GM23338 (cell line): ENCODE results near the gene EPHB1. TPM values are rescaled to one million over a fixed set of nuclear protein-coding genes. Genes with fewer than 3 reads are reported as not detected.

Source experiments
- ATAC-seq: fragments of 200-7000 bp; cut with Tn5 transposase; 3 replicates; pipeline ENCODE4 v1.9.1; 2020
- DNase-seq: peaks from one replicate; pipeline ENCODE4 v3.0.0-alpha.2; 2015; ENCODE audit warnings: low spot score
- H2AFZ ChIP-seq: fragments of 200-600 bp; sonication (generic); 2 replicates; pipeline ENCODE4 v1.8.0; 2016; ENCODE audit warnings: antibody characterized with exemption, mild to moderate bottlenecking, moderate library complexity
- H3F3A ChIP-seq: fragments of 200-600 bp; sonication (generic); replicated peaks from 2 replicates; pipeline ENCODE4 v1.8.0; 2017; ENCODE audit warnings: antibody characterized with exemption, mixed run types, low read depth
- H3K27ac ChIP-seq: fragments of 200-600 bp; sonication (generic); 2 replicates; pipeline ENCODE4 v1.6.1; 2016; ENCODE audit warnings: low read depth
- H3K27me3 ChIP-seq: fragments of 200-600 bp; sonication (generic); 2 replicates; pipeline ENCODE4 v1.8.0; 2016; ENCODE audit warnings: mild to moderate bottlenecking, mixed run types, moderate library complexity; ENCODE audit not compliant: insufficient read depth
- H3K36me3 ChIP-seq: fragments of 200-600 bp; sonication (generic); 2 replicates; pipeline ENCODE4 v1.8.0; 2016; ENCODE audit warnings: mild to moderate bottlenecking; ENCODE audit not compliant: insufficient read depth
- H3K4me1 ChIP-seq: fragments of 200-600 bp; sonication (generic); 2 replicates; pipeline ENCODE4 v1.8.0; 2016; ENCODE audit warnings: mild to moderate bottlenecking, moderate library complexity; ENCODE audit not compliant: insufficient read depth
- H3K4me2 ChIP-seq: fragments of 200-600 bp; sonication (generic); 2 replicates; pipeline ENCODE4 v1.7.1; 2017; ENCODE audit warnings: mixed run types
- H3K4me3 ChIP-seq: fragments of 200-600 bp; sonication (generic); 2 replicates; pipeline ENCODE4 v1.6.1; 2016; ENCODE audit warnings: mixed run types
- H3K79me2 ChIP-seq: fragments of 200-600 bp; sonication (generic); replicated peaks from 2 replicates; pipeline ENCODE4 v1.8.0; 2017; ENCODE audit warnings: mild to moderate bottlenecking; ENCODE audit not compliant: insufficient read depth
- H3K9me2 ChIP-seq: fragments of 200-600 bp; sonication (generic); 2 replicates; pipeline ENCODE4 v1.8.0; 2017; ENCODE audit not compliant: insufficient read depth
- H4K20me1 ChIP-seq: fragments of 200-600 bp; sonication (generic); replicated peaks from 2 replicates; pipeline ENCODE4 v1.8.0; 2017; ENCODE audit warnings: mild to moderate bottlenecking; ENCODE audit not compliant: insufficient read depth
- H3K27ac Mint-ChIP-seq: 2 replicates; pipeline ENCODE4 v1.8.0; 2020; ENCODE audit warnings: inconsistent platforms, mild to moderate bottlenecking, moderate library complexity, mixed read lengths
- H3K27me3 Mint-ChIP-seq: 3 replicates; pipeline ENCODE4 v1.8.0; 2022; ENCODE audit warnings: low read depth, mild to moderate bottlenecking, moderate library complexity, mixed read lengths, inconsistent platforms; ENCODE audit not compliant: insufficient read depth, poor library complexity
- H3K36me3 Mint-ChIP-seq: 3 replicates; pipeline ENCODE4 v1.8.0; 2021; ENCODE audit warnings: low read depth, mild to moderate bottlenecking, inconsistent platforms, moderate library complexity, mixed read lengths
- H3K4me1 Mint-ChIP-seq: 3 replicates; pipeline ENCODE4 v1.8.0; 2020; ENCODE audit warnings: mild to moderate bottlenecking, inconsistent platforms, mixed read lengths
- H3K4me3 Mint-ChIP-seq: 3 replicates; pipeline ENCODE4 v1.8.0; 2021; ENCODE audit warnings: moderate library complexity, mild to moderate bottlenecking, inconsistent platforms, mixed read lengths
- H3K9me3 Mint-ChIP-seq: 3 replicates; pipeline ENCODE4 v1.8.0; 2020; ENCODE audit warnings: moderate library complexity, mild to moderate bottlenecking, inconsistent platforms, mixed read lengths
- CREB1 ChIP-seq: fragments of 250-450 bp; sonication (Bioruptor Pico); IDR thresholded peaks from 2 replicates; pipeline ENCODE4 v1.5.0; 2020; ENCODE audit warnings: low read depth, mild to moderate bottlenecking, moderate library complexity
- EZH2phosphoT487 ChIP-seq: fragments of 200-600 bp; sonication (generic); IDR thresholded peaks from one replicate; pipeline ENCODE4 v1.8.1; 2018; ENCODE audit warnings: antibody characterized with exemption; ENCODE audit not compliant: unreplicated experiment
- JUNB ChIP-seq: IDR thresholded peaks from one replicate; pipeline ENCODE4 v1.6.1; 2016; ENCODE audit warnings: antibody characterized with exemption; ENCODE audit not compliant: unreplicated experiment
- NANOG ChIP-seq: IDR thresholded peaks from 2 replicates; pipeline ENCODE4 v1.6.1; 2016; ENCODE audit warnings: antibody characterized with exemption, borderline replicate concordance
- POLR2AphosphoS5 ChIP-seq: IDR thresholded peaks from 2 replicates; pipeline ENCODE4 v1.6.1; 2016; ENCODE audit warnings: antibody characterized with exemption, low read depth
- STAT1 ChIP-seq: IDR thresholded peaks from one replicate; pipeline ENCODE4 v1.6.1; 2016; ENCODE audit warnings: antibody characterized with exemption; ENCODE audit not compliant: unreplicated experiment
- ZNF114 ChIP-seq: fragments of 250-450 bp; sonication (Bioruptor Pico); IDR thresholded peaks from 2 replicates; pipeline ENCODE4 v1.5.0; 2020; ENCODE audit warnings: mild to moderate bottlenecking, moderate library complexity
- ZNF331 ChIP-seq: fragments of 250-450 bp; sonication (Bioruptor Pico); IDR thresholded peaks from 2 replicates; pipeline ENCODE4 v1.5.0; 2020; ENCODE audit warnings: low read depth, mild to moderate bottlenecking, moderate library complexity
- polyA plus RNA-seq: library from polyadenylated mRNA; unstranded; fragments of >200 nt; fragmentation: Nextera tagmentation; extraction: Ambion mirVana; gene quantifications from 2 replicates; pipeline ENCODE4 v1.2.1, GENCODE V29; 2016
- total RNA-seq: library from RNA; depleted of rRNA; stranded (reverse); fragments of >200 nt; shearing (Covaris generic); gene quantifications from 2 replicates; pipeline ENCODE4 v1.2.3, GENCODE V29; 2014
- TF ChIP-seq, protein P1 (sequence below): IDR thresholded peaks from 2 replicates; pipeline ENCODE4 v1.6.1; 2016; ENCODE audit warnings: antibody characterized with exemption
- TF ChIP-seq, protein P2 (sequence below): fragments of 250-450 bp; sonication (Bioruptor Pico); IDR thresholded peaks from 2 replicates; pipeline ENCODE4 v1.5.0; 2020; ENCODE audit warnings: mild to moderate bottlenecking, moderate library complexity
- TF ChIP-seq, protein P3 (sequence below), 2 experiments: fragments of 200-600 bp in 1 of 2; sonication (generic) in 1 of 2; conservative IDR thresholded peaks; 2 replicates each; pipeline versions ENCODE4 v1.5.1 to v1.6.1; 2016 to 2017; ENCODE audit warnings: antibody characterized with exemption in 2 of 2, low read depth in 2 of 2, mild to moderate bottlenecking in 2 of 2, moderate library complexity in 1 of 2
- TF ChIP-seq, protein P4 (sequence below): IDR thresholded peaks from one replicate; pipeline ENCODE4 v1.6.1; 2018; ENCODE audit warnings: antibody characterized with exemption; ENCODE audit not compliant: unreplicated experiment

The EPHB1 gene
- total and polyA plus RNA-seq, 2 experiments from 2014 or later: 2.7 to 5.2 TPM

DNA sequence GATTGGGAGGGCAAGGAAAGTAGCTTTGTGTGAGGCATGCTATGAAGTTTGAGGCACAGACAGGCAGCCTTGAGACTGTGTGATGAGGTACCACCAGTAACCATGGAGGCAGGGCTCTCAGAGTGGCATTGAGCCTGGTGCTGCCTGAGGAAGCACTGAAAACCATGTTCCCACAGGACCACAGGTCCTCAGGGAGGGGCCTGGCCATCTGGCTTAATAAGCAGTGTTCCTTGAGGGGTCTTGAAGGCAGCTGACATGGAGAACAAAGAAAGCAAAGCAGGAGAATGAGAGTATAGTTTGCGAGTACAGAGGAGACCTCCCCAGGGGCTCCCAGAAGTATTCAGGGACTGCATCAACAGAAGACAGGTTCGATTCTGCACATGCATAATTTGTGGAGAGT is 346.6 kb downstream of the EPHB1 start:
- Histone ChIP-seq H3F3A (no peaks in the 10 kb centered on the region), H3K27me3 (no peaks in the 10 kb centered on the region), H3K9me2 (no peaks in the 10 kb centered on the region), H4K20me1 (no peaks in the 10 kb centered on the region), H3K4me1 (no peaks in the 10 kb centered on the region), H3K79me2 (no peaks in the 10 kb centered on the region), H3K27ac (no peak overlapping the region), H3K4me3 (no peak overlapping the region), H2AFZ (no peak overlapping the region), H3K4me2 (no peak overlapping the region), H3K36me3 (no peaks in the 10 kb centered on the region)
- ATAC-seq (no peak), DNase-seq (no peak)
- Mint-ChIP-seq H3K36me3 (no peaks in the 10 kb centered on the region), H3K27ac (no peak overlapping the region), H3K9me3 (no peaks in the 10 kb centered on the region; the same call in 2 of the 3 replicates), H3K4me1 (peaks cover 3% of the 10 kb centered on the region; the same call in 1 of the 3 replicates), H3K27me3 (no peaks in the 10 kb centered on the region), H3K4me3 (no peak overlapping the region)
- TF ChIP-seq ZNF114 (CRISPR knock-in tag): no peak
- no peak for TF ChIP-seq NANOG
- TF ChIP-seq, protein P1, sequence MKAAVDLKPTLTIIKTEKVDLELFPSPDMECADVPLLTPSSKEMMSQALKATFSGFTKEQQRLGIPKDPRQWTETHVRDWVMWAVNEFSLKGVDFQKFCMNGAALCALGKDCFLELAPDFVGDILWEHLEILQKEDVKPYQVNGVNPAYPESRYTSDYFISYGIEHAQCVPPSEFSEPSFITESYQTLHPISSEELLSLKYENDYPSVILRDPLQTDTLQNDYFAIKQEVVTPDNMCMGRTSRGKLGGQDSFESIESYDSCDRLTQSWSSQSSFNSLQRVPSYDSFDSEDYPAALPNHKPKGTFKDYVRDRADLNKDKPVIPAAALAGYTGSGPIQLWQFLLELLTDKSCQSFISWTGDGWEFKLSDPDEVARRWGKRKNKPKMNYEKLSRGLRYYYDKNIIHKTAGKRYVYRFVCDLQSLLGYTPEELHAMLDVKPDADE: no peak
- TF ChIP-seq, protein P2, sequence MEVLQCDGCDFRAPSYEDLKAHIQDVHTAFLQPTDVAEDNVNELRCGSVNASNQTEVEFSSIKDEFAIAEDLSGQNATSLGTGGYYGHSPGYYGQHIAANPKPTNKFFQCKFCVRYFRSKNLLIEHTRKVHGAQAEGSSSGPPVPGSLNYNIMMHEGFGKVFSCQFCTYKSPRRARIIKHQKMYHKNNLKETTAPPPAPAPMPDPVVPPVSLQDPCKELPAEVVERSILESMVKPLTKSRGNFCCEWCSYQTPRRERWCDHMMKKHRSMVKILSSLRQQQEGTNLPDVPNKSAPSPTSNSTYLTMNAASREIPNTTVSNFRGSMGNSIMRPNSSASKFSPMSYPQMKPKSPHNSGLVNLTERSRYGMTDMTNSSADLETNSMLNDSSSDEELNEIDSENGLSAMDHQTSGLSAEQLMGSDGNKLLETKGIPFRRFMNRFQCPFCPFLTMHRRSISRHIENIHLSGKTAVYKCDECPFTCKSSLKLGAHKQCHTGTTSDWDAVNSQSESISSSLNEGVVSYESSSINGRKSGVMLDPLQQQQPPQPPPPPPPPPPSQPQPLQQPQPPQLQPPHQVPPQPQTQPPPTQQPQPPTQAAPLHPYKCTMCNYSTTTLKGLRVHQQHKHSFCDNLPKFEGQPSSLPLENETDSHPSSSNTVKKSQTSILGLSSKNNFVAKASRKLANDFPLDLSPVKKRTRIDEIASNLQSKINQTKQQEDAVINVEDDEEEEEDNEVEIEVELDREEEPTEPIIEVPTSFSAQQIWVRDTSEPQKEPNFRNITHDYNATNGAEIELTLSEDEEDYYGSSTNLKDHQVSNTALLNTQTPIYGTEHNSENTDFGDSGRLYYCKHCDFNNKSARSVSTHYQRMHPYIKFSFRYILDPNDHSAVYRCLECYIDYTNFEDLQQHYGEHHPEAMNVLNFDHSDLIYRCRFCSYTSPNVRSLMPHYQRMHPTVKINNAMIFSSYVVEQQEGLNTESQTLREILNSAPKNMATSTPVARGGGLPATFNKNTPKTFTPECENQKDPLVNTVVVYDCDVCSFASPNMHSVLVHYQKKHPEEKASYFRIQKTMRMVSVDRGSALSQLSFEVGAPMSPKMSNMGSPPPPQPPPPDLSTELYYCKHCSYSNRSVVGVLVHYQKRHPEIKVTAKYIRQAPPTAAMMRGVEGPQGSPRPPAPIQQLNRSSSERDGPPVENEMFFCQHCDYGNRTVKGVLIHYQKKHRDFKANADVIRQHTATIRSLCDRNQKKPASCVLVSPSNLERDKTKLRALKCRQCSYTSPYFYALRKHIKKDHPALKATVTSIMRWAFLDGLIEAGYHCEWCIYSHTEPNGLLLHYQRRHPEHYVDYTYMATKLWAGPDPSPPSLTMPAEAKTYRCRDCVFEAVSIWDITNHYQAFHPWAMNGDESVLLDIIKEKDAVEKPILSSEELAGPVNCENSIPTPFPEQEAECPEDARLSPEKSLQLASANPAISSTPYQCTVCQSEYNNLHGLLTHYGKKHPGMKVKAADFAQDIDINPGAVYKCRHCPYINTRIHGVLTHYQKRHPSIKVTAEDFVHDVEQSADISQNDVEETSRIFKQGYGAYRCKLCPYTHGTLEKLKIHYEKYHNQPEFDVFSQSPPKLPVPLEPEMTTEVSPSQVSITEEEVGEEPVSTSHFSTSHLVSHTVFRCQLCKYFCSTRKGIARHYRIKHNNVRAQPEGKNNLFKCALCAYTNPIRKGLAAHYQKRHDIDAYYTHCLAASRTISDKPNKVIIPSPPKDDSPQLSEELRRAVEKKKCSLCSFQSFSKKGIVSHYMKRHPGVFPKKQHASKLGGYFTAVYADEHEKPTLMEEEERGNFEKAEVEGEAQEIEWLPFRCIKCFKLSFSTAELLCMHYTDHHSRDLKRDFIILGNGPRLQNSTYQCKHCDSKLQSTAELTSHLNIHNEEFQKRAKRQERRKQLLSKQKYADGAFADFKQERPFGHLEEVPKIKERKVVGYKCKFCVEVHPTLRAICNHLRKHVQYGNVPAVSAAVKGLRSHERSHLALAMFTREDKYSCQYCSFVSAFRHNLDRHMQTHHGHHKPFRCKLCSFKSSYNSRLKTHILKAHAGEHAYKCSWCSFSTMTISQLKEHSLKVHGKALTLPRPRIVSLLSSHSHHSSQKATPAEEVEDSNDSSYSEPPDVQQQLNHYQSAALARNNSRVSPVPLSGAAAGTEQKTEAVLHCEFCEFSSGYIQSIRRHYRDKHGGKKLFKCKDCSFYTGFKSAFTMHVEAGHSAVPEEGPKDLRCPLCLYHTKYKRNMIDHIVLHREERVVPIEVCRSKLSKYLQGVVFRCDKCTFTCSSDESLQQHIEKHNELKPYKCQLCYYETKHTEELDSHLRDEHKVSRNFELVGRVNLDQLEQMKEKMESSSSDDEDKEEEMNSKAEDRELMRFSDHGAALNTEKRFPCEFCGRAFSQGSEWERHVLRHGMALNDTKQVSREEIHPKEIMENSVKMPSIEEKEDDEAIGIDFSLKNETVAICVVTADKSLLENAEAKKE: no peak
- TF ChIP-seq, protein P3, sequence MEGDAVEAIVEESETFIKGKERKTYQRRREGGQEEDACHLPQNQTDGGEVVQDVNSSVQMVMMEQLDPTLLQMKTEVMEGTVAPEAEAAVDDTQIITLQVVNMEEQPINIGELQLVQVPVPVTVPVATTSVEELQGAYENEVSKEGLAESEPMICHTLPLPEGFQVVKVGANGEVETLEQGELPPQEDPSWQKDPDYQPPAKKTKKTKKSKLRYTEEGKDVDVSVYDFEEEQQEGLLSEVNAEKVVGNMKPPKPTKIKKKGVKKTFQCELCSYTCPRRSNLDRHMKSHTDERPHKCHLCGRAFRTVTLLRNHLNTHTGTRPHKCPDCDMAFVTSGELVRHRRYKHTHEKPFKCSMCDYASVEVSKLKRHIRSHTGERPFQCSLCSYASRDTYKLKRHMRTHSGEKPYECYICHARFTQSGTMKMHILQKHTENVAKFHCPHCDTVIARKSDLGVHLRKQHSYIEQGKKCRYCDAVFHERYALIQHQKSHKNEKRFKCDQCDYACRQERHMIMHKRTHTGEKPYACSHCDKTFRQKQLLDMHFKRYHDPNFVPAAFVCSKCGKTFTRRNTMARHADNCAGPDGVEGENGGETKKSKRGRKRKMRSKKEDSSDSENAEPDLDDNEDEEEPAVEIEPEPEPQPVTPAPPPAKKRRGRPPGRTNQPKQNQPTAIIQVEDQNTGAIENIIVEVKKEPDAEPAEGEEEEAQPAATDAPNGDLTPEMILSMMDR (conservative IDR thresholded peaks at IDR 0.05; ENCODE audit: low read depth in 2 of 2): no peak
- no peak for TF ChIP-seq ZNF331 (CRISPR knock-in tag)
- TF ChIP-seq POLR2AphosphoS5: no peak
- TF ChIP-seq, protein P4, sequence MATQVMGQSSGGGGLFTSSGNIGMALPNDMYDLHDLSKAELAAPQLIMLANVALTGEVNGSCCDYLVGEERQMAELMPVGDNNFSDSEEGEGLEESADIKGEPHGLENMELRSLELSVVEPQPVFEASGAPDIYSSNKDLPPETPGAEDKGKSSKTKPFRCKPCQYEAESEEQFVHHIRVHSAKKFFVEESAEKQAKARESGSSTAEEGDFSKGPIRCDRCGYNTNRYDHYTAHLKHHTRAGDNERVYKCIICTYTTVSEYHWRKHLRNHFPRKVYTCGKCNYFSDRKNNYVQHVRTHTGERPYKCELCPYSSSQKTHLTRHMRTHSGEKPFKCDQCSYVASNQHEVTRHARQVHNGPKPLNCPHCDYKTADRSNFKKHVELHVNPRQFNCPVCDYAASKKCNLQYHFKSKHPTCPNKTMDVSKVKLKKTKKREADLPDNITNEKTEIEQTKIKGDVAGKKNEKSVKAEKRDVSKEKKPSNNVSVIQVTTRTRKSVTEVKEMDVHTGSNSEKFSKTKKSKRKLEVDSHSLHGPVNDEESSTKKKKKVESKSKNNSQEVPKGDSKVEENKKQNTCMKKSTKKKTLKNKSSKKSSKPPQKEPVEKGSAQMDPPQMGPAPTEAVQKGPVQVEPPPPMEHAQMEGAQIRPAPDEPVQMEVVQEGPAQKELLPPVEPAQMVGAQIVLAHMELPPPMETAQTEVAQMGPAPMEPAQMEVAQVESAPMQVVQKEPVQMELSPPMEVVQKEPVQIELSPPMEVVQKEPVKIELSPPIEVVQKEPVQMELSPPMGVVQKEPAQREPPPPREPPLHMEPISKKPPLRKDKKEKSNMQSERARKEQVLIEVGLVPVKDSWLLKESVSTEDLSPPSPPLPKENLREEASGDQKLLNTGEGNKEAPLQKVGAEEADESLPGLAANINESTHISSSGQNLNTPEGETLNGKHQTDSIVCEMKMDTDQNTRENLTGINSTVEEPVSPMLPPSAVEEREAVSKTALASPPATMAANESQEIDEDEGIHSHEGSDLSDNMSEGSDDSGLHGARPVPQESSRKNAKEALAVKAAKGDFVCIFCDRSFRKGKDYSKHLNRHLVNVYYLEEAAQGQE: no peak
- no peak for TF ChIP-seq STAT1
- no peak for TF ChIP-seq CREB1 (CRISPR knock-in tag)
- TF ChIP-seq JUNB: no peak
- no peak for TF ChIP-seq EZH2phosphoT487
